Kasumi-1 (cell line): ENCODE data around the gene AK1.
A peak's percentile ranks its signal among the peaks of the same experiment; 100 is the strongest.
"Not testable (repeated sequence)": the region's sequence is repeated elsewhere in the genome, so short reads cannot be mapped to it uniquely, and the experiment has no call there.

Source experiments
- DNase-seq, 2 experiments: peaks; one replicate each; lab custom pipeline; 2025; lab: John Stamatoyannopoulos, UW

Gene AK1

GRCh38 chr9:127847833-127848755 lies 29.4 kb downstream of the AK1 start:
- no peak for DNase-seq

GRCh38 chr9:127847178-127847510 lies 30.3 kb downstream of the AK1 start:
- DNase-seq: no peak

- no peak for DNase-seq
Observed at GRCh38 chr9:127846443-127847177, 30.9 kb downstream of the AK1 start.

GRCh38 chr9:127845619-127846018 lies 31.9 kb downstream of the AK1 start:
- not testable (repeated sequence) for DNase-seq

- DNase-seq: no peak
Observed at GRCh38 chr9:127844821-127845359, 32.6 kb downstream of the AK1 start.

GRCh38 chr9:127841087-127841835 lies 36.2 kb downstream of the AK1 start:
- DNase-seq: no peak

- no peak for DNase-seq
Observed at GRCh38 chr9:127838375-127839078, 38.9 kb downstream of the AK1 start.

GRCh38 chr9:127837346-127837745 lies 40.1 kb downstream of the AK1 start:
- no peak for DNase-seq

- DNase-seq: not testable (repeated sequence)
Observed at GRCh38 chr9:127836561-127836960, 40.9 kb downstream of the AK1 start.

GRCh38 chr9:127835991-127836516 lies 41.4 kb downstream of the AK1 start:
- peak; percentile 40 to 53 for DNase-seq

GRCh38 chr9:127833555-127833954 lies 43.9 kb downstream of the AK1 start:
- no peak for DNase-seq

- DNase-seq: no peak
Observed at GRCh38 chr9:127832248-127832647, 45.2 kb downstream of the AK1 start.

- DNase-seq: no peak
Observed at GRCh38 chr9:127829205-127829906, 48.1 kb downstream of the AK1 start.

- no peak for DNase-seq
Observed at GRCh38 chr9:127828262-127829031, 49.0 kb downstream of the AK1 start.

GRCh38 chr9:127826253-127826913 lies 51.1 kb downstream of the AK1 start:
- no peak for DNase-seq

GRCh38 chr9:127825319-127826051 lies 52.0 kb downstream of the AK1 start:
- no peak for DNase-seq

GRCh38 chr9:127822108-127822507 lies 55.4 kb downstream of the AK1 start:
- no peak for DNase-seq

GRCh38 chr9:127818574-127818973 lies 58.9 kb downstream of the AK1 start:
- no peak for DNase-seq
